HepG2 (cell line): ENCODE data around the gene OR5L2.
"Not testable (repeated sequence)": the region's sequence is repeated elsewhere in the genome, so short reads cannot be mapped to it uniquely, and the experiment has no call there.

ENCODE experiments used
- CBX5 ChIP-seq: sonication (generic); formaldehyde crosslinking; IDR thresholded peaks from 2 replicates; pipeline ENCODE4 v1.4.0; 2020; ENCODE audit warnings: missing genetic modification reagents, borderline replicate concordance
- CREB1 ChIP-seq, 2 experiments: fragments of 450-650 bp in 1 of 2; IDR thresholded peaks; 2 replicates each; pipeline ENCODE4 v1.6.1; 2016 to 2017; ENCODE audit warnings: control low read depth in 1 of 2, mild to moderate bottlenecking in 1 of 2, missing compliant biosample characterization in 1 of 2, missing genetic modification characterization in 1 of 2
- CTCF ChIP-seq: sonication (generic); formaldehyde crosslinking; IDR thresholded peaks from 2 replicates; pipeline ENCODE4 v1.5.0; 2020; ENCODE audit warnings: mild to moderate bottlenecking, missing genetic modification reagents, moderate library complexity
- HNRNPUL1 ChIP-seq: fragments of 200-400 bp; formaldehyde crosslinking; IDR thresholded peaks from 2 replicates; pipeline ENCODE4 v1.6.1; 2017; ENCODE audit warnings: low read depth, mild to moderate bottlenecking, low read length, moderate library complexity
- RAD51 ChIP-seq: fragments of 450-650 bp; IDR thresholded peaks from 2 replicates; pipeline ENCODE4 v1.6.1; 2016; ENCODE audit warnings: borderline replicate concordance
- SRF ChIP-seq: IDR thresholded peaks from 2 replicates; pipeline ENCODE4 v1.6.1; 2011; ENCODE audit warnings: mild to moderate bottlenecking, low read depth, low read length, moderate library complexity
- TCF12 ChIP-seq, 2 experiments: fragments of 450-650 bp in 1 of 2; sonication (generic) in 1 of 2; formaldehyde crosslinking in 1 of 2; IDR thresholded peaks; 2 replicates each; pipeline versions ENCODE4 v1.6.1 to v1.8.0; 2017 to 2022; ENCODE audit warnings: antibody characterized with exemption in 1 of 2, mild to moderate bottlenecking in 1 of 2, missing genetic modification reagents in 1 of 2, moderate library complexity in 1 of 2
- TOE1 ChIP-seq: sonication (generic); formaldehyde crosslinking; IDR thresholded peaks from 2 replicates; pipeline ENCODE4 v1.4.0; 2020; ENCODE audit warnings: mild to moderate bottlenecking, missing genetic modification reagents
- YY1 ChIP-seq: IDR thresholded peaks from 2 replicates; pipeline ENCODE4 v1.6.1; 2011; ENCODE audit warnings: low read length, low read depth, moderate library complexity, mild to moderate bottlenecking; ENCODE audit not compliant: insufficient read depth, insufficient replicate concordance
- ZNF274 ChIP-seq: sonication (generic); formaldehyde crosslinking; IDR thresholded peaks from 2 replicates; pipeline ENCODE4 v1.5.1; 2020; ENCODE audit warnings: mild to moderate bottlenecking, missing genetic modification reagents
- TF ChIP-seq, protein P1 (sequence below): IDR thresholded peaks from 2 replicates; pipeline ENCODE4 v1.6.1; 2012; ENCODE audit warnings: inconsistent platforms
- TF ChIP-seq, protein P2 (sequence below), 2 experiments: IDR thresholded peaks; 2 replicates each; pipeline ENCODE4 v1.6.1; 2011 to 2012; ENCODE audit warnings: low read length in 2 of 2, borderline replicate concordance in 1 of 2, low read depth in 1 of 2, mild to moderate bottlenecking in 1 of 2, moderate library complexity in 1 of 2

DNA sequence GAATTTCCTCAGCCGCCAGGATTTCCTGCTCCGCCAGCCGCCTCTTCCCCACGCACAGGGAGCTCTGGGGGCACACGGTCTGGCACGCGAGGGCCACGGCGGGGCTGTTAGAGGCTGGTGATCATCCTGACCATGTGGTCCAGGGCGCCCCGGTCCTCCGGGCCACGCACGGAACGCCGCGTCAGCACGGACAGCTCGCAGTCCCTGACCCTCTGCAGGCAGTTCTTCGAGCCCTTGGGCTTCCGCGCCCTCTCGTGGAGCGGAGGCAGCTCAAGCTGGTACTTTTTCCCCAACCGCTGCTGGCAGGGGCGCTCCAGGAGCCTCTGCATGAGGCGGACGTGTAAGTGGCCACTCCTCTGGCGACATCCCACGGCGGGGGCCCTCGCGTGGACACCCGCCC is 46.1 kb downstream of the OR5L2 start:
- TF ChIP-seq YY1; CBX5 (CRISPR knock-in tag); CREB1 (IDR thresholded peaks at IDR 0.05); CREB1 (CRISPR knock-in tag; IDR thresholded peaks at IDR 0.05); TOE1 (CRISPR knock-in tag); CTCF (CRISPR knock-in tag); SRF; HNRNPUL1; RAD51; TCF12 (IDR thresholded peaks at IDR 0.05); TCF12 (CRISPR knock-in tag; IDR thresholded peaks at IDR 0.05); ZNF274: not testable (repeated sequence)
- TF ChIP-seq, protein P1, sequence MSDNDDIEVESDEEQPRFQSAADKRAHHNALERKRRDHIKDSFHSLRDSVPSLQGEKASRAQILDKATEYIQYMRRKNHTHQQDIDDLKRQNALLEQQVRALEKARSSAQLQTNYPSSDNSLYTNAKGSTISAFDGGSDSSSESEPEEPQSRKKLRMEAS, result not testable (repeated sequence)
- TF ChIP-seq, protein P2, sequence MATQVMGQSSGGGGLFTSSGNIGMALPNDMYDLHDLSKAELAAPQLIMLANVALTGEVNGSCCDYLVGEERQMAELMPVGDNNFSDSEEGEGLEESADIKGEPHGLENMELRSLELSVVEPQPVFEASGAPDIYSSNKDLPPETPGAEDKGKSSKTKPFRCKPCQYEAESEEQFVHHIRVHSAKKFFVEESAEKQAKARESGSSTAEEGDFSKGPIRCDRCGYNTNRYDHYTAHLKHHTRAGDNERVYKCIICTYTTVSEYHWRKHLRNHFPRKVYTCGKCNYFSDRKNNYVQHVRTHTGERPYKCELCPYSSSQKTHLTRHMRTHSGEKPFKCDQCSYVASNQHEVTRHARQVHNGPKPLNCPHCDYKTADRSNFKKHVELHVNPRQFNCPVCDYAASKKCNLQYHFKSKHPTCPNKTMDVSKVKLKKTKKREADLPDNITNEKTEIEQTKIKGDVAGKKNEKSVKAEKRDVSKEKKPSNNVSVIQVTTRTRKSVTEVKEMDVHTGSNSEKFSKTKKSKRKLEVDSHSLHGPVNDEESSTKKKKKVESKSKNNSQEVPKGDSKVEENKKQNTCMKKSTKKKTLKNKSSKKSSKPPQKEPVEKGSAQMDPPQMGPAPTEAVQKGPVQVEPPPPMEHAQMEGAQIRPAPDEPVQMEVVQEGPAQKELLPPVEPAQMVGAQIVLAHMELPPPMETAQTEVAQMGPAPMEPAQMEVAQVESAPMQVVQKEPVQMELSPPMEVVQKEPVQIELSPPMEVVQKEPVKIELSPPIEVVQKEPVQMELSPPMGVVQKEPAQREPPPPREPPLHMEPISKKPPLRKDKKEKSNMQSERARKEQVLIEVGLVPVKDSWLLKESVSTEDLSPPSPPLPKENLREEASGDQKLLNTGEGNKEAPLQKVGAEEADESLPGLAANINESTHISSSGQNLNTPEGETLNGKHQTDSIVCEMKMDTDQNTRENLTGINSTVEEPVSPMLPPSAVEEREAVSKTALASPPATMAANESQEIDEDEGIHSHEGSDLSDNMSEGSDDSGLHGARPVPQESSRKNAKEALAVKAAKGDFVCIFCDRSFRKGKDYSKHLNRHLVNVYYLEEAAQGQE (IDR thresholded peaks at IDR 0.05; ENCODE audit: borderline replicate concordance in 1 of 2, low read depth in 1 of 2, low read length in 2 of 2), result not testable (repeated sequence)
